ENCODE results near the gene VILL. TPM values are rescaled to one million over a fixed set of nuclear protein-coding genes. Genes with fewer than 3 reads are reported as not detected.

The VILL gene
- total and polyA plus RNA-seq, 2 of the 8 experiments (the other 6 are each of a cell fraction or from before 2014, with no cell fraction given): 4.1 to 4.2 TPM

DNA sequence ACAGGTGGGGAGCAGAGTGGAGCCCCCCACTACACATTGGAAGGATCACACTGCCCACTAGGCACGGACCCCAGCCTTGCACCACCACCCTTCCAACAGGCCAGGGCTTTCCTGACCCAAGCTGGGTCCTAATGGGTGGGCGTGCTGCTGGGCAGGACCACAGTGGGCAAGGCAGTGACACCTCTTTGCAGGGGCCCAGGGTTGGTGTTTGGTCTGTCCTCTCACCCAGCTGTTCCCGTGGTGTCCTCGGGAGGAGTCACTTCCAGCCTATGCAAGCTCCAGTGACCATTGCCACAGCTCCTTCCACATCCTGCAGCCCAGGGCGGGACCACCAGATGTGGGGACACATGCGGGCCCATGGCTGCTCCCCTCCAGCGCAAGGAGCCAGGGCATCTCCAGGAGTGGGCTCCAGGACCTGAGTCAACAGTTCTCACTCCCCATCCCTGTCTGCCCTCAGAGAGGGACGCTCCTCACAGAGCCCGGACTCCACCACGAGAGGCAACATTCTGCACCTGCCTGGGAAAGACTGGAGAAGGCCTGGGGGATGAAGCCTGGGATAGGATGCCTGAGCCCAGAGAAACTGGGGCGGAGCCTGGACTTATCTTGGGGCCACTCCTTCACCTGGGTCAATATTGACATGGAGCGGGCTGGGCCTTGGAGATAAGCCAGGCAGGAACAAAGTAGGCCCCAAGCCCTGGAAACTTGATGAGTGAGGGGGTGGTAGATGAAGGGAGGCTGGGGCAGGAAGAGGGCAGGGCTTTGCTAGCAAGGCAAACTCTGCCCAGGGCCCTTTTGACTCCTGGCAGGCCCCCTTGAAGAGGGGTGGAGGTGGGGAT, 3.9 kb upstream of the VILL start:
- Histone ChIP-seq H3K4me2 (ENCODE audit: insufficient read depth in 1 of 2, low read depth in 2 of 2, low read length in 2 of 2) (no peak overlapping the region), H2BK12ac (ENCODE audit: low read depth, low read length) (no peak overlapping the region), H3K79me2 (ENCODE audit: control insufficient read depth in 1 of 2, insufficient read depth in 2 of 2, low read length in 2 of 2) (no peaks in the 10 kb centered on the region), H3K27me3 (replicated peaks in 1 of 4; ENCODE audit: control insufficient read depth in 3 of 4, extremely low read depth in 1 of 4, insufficient read depth in 3 of 4, low read length in 3 of 4) (peaks cover 0 to 2% (median 0%) of the 10 kb centered on the region in 4 experiments; a peak in 2 of 7 replicates), H3K36me3 (ENCODE audit: control insufficient read depth in 2 of 4, insufficient read depth in 4 of 4, low read length in 3 of 4) (no peaks in the 10 kb centered on the region), H3K4ac (replicated peaks; ENCODE audit: insufficient read length, low read depth, low read length) (no peak overlapping the region), H3K18ac (ENCODE audit: extremely low read depth, low read length) (no peak overlapping the region), H3K4me3 (ENCODE audit: extremely low read depth in 1 of 4, insufficient read depth in 2 of 4, low read depth in 3 of 4, low read length in 4 of 4) (no peak overlapping the region), H3K23ac (ENCODE audit: insufficient read length) (no peak overlapping the region), H4K91ac (replicated peaks; ENCODE audit: insufficient read length, low read length) (no peak overlapping the region), H4K8ac (ENCODE audit: extremely low read depth, insufficient read depth, low read length) (no peak overlapping the region; the same call in 1 of the 2 replicates), H3K9ac (replicated peaks in 1 of 4; ENCODE audit: extremely low read depth in 1 of 4, low read depth in 3 of 4, low read length in 3 of 4) (no peak overlapping the region), H3K14ac (ENCODE audit: insufficient read length) (no peak overlapping the region), H4K20me1 (replicated peaks in 1 of 2; ENCODE audit: control insufficient read depth in 1 of 2, insufficient read depth in 2 of 2, low read length in 2 of 2) (no peaks in the 10 kb centered on the region), H2BK15ac (ENCODE audit: low read length) (no peak overlapping the region), H3K27ac (ENCODE audit: low read depth, low read length) (no peak overlapping the region), H3K79me1 (ENCODE audit: low read depth, low read length) (no peaks in the 10 kb centered on the region), H2AK5ac (ENCODE audit: low read depth, low read length) (no peak overlapping the region), H4K5ac (ENCODE audit: insufficient read length, low read depth, low read length) (no peak overlapping the region), H3K23me2 (ENCODE audit: low read depth, low read length) (no peaks in the 10 kb centered on the region; the same call in none of the 2 replicates), H2BK5ac (ENCODE audit: low read depth, low read length) (no peak overlapping the region), H2BK120ac (replicated peaks; ENCODE audit: low read depth, low read length) (no peak overlapping the region), H3K9me3 (ENCODE audit: insufficient read depth in 2 of 2, low read depth in 1 of 2, low read length in 1 of 2) (no peaks in the 10 kb centered on the region), H2BK20ac (ENCODE audit: low read length) (no peak overlapping the region), H3K4me1 (replicated peaks in 1 of 4; ENCODE audit: control insufficient read depth in 3 of 4, insufficient read depth in 4 of 4, low read length in 3 of 4) (peaks cover 0 to 9% (median 6%) of the 10 kb centered on the region in 4 experiments; a peak in 5 of 7 replicates), H3K56ac (replicated peaks; ENCODE audit: insufficient read length, low read depth, low read length) (no peak overlapping the region), H2AFZ (ENCODE audit: low read length) (no peak overlapping the region)
- POLR2A ChIA-PET (ENCODE audit: partially characterized antibody): interaction anchor here (1.6 to 1.8 kb wide), 2 partner anchors 8 to 10 kb away, joined by 4 to 5 read pairs; no protein-coding TSS in a partner anchor
- 87% methylated on average over 12 of the region's 12 CpGs; no CpG with 5 or more reads in 1 of the 2 experiments for WGBS, 2 experiments (ENCODE audit: extremely low coverage in 1 of 2, insufficient coverage in 1 of 2, insufficient read length in 1 of 2, insufficient replicate concordance in 2 of 2, low coverage in 1 of 2, low lambda C conversion rate in 2 of 2, missing lambda C conversion rate in 1 of 2)
- CTCF ChIA-PET (ENCODE audit: partially characterized antibody): interaction anchor here (0.6 to 9.0 kb wide), 15 partner anchors 9 to 819 kb away, joined by 3 to 134 read pairs (median 4); no protein-coding TSS in a partner anchor
- DNase-seq (ENCODE audit: low read depth in 1 of 2, low spot score in 2 of 2) (no peak), FAIRE-seq (no peak)
- TF ChIP-seq TEAD4 (IDR thresholded peaks at IDR 0.05; ENCODE audit: low read depth, low read length) (no peak), BRCA1 (IDR thresholded peaks at IDR 0.05; ENCODE audit: low read depth, low read length) (no peak), EP300 (IDR thresholded peaks at IDR 0.05; ENCODE audit: borderline replicate concordance in 1 of 2, low read depth in 2 of 2, low read length in 2 of 2) (no peak), NANOG (IDR thresholded peaks at IDR 0.05; ENCODE audit: insufficient read depth, low read depth, low read length, poor library complexity, severe bottlenecking) (no peak), RNF2 (IDR thresholded peaks at IDR 0.05; ENCODE audit: borderline replicate concordance, low read depth, low read length, missing control alignments, poor library complexity, severe bottlenecking) (no peak), CBX5 (IDR thresholded peaks at IDR 0.05; ENCODE audit: low read depth, low read length) (no peak), RBBP5 (IDR thresholded peaks at IDR 0.05; ENCODE audit: borderline replicate concordance, low read depth, low read length) (no peak), SUZ12 (IDR thresholded peaks at IDR 0.05; ENCODE audit: low read length) (no peak), ASH2L (IDR thresholded peaks at IDR 0.05; ENCODE audit: low read length) (no peak)
